Uterus (tissue), 4 donors: ENCODE results near the gene TUNAR. TPM values are rescaled to one million over a fixed set of nuclear protein-coding genes. Genes with fewer than 3 reads are reported as not detected.

Experiments used
- DNase-seq, 2 donors: peaks; one replicate each; pipeline ENCODE4 v3.0.0-alpha.2; 2019 to 2020
- H3K27ac ChIP-seq, 2 donors: fragments of 200-600 bp; sonication (generic); 1 replicate in 1 of 2; 2 replicates in 1 of 2; pipeline ENCODE4 v1.5.1; 2016 to 2018
- H3K27me3 ChIP-seq, 2 donors: fragments of 200-600 bp; sonication (generic); one replicate each; pipeline ENCODE4 v1.5.1; 2018 to 2019; ENCODE audit warnings: control low read depth in 1 of 2
- H3K36me3 ChIP-seq, 2 donors: fragments of 200-600 bp; sonication (generic); one replicate each; pipeline ENCODE4 v1.5.1; 2019; ENCODE audit warnings: control low read depth in 1 of 2
- H3K4me1 ChIP-seq, 2 donors: fragments of 200-600 bp; sonication (generic); one replicate each; pipeline ENCODE4 v1.5.1; 2018 to 2019; ENCODE audit warnings: control low read depth in 1 of 2
- H3K4me3 ChIP-seq, 2 donors: fragments of 200-600 bp; sonication (generic); 1 replicate in 1 of 2; 2 replicates in 1 of 2; pipeline ENCODE4 v1.5.1; 2018 to 2019; ENCODE audit warnings: mild to moderate bottlenecking in 1 of 2
- H3K9me3 ChIP-seq, 2 donors: fragments of 200-600 bp; sonication (generic); one replicate each; pipeline ENCODE4 v1.5.1; 2019; ENCODE audit warnings: control low read depth in 1 of 2
- CTCF ChIP-seq, 4 experiments: fragments of 200-600 bp in 2 of 4; fragments of 450-650 bp in 2 of 4; sonication (generic) in 2 of 4; IDR thresholded peaks; one replicate each; pipeline ENCODE4 v1.5.1; 2016 to 2019; ENCODE audit warnings: antibody characterized with exemption in 4 of 4, mild to moderate bottlenecking in 2 of 4, moderate library complexity in 1 of 4
- POLR2A ChIP-seq, 2 donors: fragments of 450-650 bp; IDR thresholded peaks; one replicate each; pipeline ENCODE4 v1.6.1; 2016; ENCODE audit warnings: antibody characterized with exemption in 2 of 2, mild to moderate bottlenecking in 1 of 2, moderate library complexity in 1 of 2
- intact Hi-C: fragments of 100-400 bp; cut with DNase I; formaldehyde crosslinking; loops from one replicate; pipeline ENCODE4 v1.15.1; 2023; ENCODE audit warnings: low total_unique reads
- total RNA-seq, 4 donors: library from RNA; depleted of rRNA in 3 of 4; stranded (reverse); fragments of >200 nt in 3 of 4; gene quantifications; one replicate each; pipeline versions ENCODE4 v1.1.0 to v1.2.4, GENCODE V29; 2014 to 2023
- donor health status: DM: yes; HTN: yes; CAD: no.

TUNAR gene
- 1 to 10 TPM in 2 of 4 donors, under 1 TPM in 1, not detected in 1; 0.40 to 4.2 (median 1.8) TPM for total RNA-seq

- intact Hi-C loops, result no loop called here
- no peaks in the 10 kb centered on the region for H3K4me1 ChIP-seq
- no peaks in the 10 kb centered on the region for H3K27me3 ChIP-seq
- no peaks in the 10 kb centered on the region for H3K36me3 ChIP-seq
- H3K27ac ChIP-seq, result no peak within 1 kb of the TSS
- H3K4me3 ChIP-seq, result no peak within 1 kb of the TSS
- no peaks in the 10 kb centered on the region for H3K9me3 ChIP-seq
- TF ChIP-seq CTCF (IDR thresholded peaks at IDR 0.05) (no peak), POLR2A (IDR thresholded peaks at IDR 0.05) (no peak)
- no peak for DNase-seq
Observed at GRCh38 chr14:95876761-95877538, at the start of gene TUNAR. TUNAR (plus strand) TSS chr14:95876832.

GRCh38 chr14:95828649-95829265 lies 47.9 kb upstream of the TUNAR start:
- no peaks in the 10 kb centered on the region for H3K27me3 ChIP-seq
- no peak for DNase-seq
- H3K36me3 ChIP-seq, result no peaks in the 10 kb centered on the region
- no peaks in the 10 kb centered on the region for H3K9me3 ChIP-seq
- intact Hi-C loops, result no loop called here
- no peak overlapping the region for H3K27ac ChIP-seq
- H3K4me3 ChIP-seq, result no peak overlapping the region
- no peaks in the 10 kb centered on the region for H3K4me1 ChIP-seq
- no peak for TF ChIP-seq POLR2A (IDR thresholded peaks at IDR 0.05)
- TF ChIP-seq CTCF (IDR thresholded peaks at IDR 0.05), result no peak

DNA sequence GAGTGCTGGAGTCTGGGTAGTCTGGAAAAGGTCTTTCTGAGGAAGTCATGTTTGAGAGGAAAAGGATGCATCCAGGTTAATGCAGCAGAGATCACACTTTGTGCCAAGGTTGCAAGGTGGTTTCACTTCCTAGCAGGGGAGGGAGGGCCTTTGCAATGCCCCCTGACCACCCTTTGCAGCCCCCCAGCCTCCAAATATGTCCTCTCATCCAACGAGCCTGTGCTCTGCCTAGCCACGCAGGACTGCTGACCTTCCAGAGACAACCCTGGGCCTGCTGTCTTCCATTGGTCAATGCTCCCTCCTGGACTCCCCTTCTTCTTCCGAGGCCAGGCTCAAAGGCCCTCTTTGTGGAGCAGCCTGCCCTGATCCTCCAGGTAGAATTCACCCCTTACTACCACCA lies 47.3 kb upstream of the TUNAR start:
- H3K4me3 ChIP-seq, result no peak overlapping the region
- intact Hi-C loops, result no loop called here
- no peaks in the 10 kb centered on the region for H3K27me3 ChIP-seq
- H3K27ac ChIP-seq, result no peak overlapping the region
- H3K4me1 ChIP-seq, result no peaks in the 10 kb centered on the region
- no peak for DNase-seq
- TF ChIP-seq POLR2A (IDR thresholded peaks at IDR 0.05) (no peak), CTCF (IDR thresholded peaks at IDR 0.05) (no peak)
- H3K36me3 ChIP-seq, result no peaks in the 10 kb centered on the region
- no peaks in the 10 kb centered on the region for H3K9me3 ChIP-seq

GRCh38 chr14:95830386-95830785 lies 46.2 kb upstream of the TUNAR start:
- DNase-seq, result no peak
- no peaks in the 10 kb centered on the region for H3K27me3 ChIP-seq
- no peak overlapping the region for H3K4me3 ChIP-seq
- no peaks in the 10 kb centered on the region for H3K36me3 ChIP-seq
- no peak overlapping the region for H3K27ac ChIP-seq
- no peaks in the 10 kb centered on the region for H3K9me3 ChIP-seq
- intact Hi-C loops, result no loop called here
- H3K4me1 ChIP-seq, result no peaks in the 10 kb centered on the region
- no peak for TF ChIP-seq CTCF (IDR thresholded peaks at IDR 0.05)

DNA sequence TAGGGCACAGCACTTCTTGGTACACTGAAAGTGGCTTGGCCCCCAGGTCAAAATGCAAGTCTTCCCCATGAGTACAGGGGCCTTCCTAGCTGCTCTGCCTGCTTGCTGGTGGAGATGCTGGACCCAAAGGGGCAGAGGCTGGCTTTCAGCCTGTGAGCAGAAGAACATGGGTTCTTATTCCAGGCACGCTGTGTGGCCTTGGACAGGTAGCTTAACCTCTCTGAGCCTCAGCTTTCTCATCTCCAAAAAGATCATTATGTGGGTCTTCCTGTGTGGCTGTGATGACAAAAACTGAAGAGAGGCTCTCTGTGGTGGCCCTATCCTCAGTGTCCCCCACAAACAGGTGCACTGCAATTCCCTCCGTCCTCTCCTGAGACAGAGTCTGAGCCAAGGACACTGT lies 45.6 kb upstream of the TUNAR start:
- DNase-seq, result no peak

More for the DNA sequence above, 45.6 kb upstream of the TUNAR start:
- no peak for TF ChIP-seq CTCF (IDR thresholded peaks at IDR 0.05)
- TF ChIP-seq POLR2A (IDR thresholded peaks at IDR 0.05), result no peak
- no peak overlapping the region for H3K27ac ChIP-seq
- intact Hi-C loops, result no loop called here
- no peak overlapping the region for H3K4me3 ChIP-seq
- no peaks in the 10 kb centered on the region for H3K27me3 ChIP-seq
- H3K36me3 ChIP-seq, result no peaks in the 10 kb centered on the region
- no peaks in the 10 kb centered on the region for H3K9me3 ChIP-seq
- H3K4me1 ChIP-seq, result no peaks in the 10 kb centered on the region
